ENCODE data around the gene FNDC3A.

The FNDC3A gene

GRCh38 chr13:48939728-48940127 is 36.0 kb upstream of the FNDC3A start:
- TF ChIP-seq CTCF (IDR thresholded peaks at IDR 0.05; ENCODE audit: low read depth, low read length) = no peak
- no peak for TF ChIP-seq MYC (IDR thresholded peaks at IDR 0.05; ENCODE audit: low read depth, low read length)
- TF ChIP-seq POLR2A (IDR thresholded peaks at IDR 0.05; ENCODE audit: extremely low read depth, insufficient read length) = no peak
- TF ChIP-seq, protein P1, sequence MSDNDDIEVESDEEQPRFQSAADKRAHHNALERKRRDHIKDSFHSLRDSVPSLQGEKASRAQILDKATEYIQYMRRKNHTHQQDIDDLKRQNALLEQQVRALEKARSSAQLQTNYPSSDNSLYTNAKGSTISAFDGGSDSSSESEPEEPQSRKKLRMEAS (IDR thresholded peaks at IDR 0.05; ENCODE audit: low read depth, low read length) = no peak
- no peak for DNase-seq (ENCODE audit: low read depth)
- H3K4me3 ChIP-seq (ENCODE audit: low read depth, low read length) = no peak overlapping the region

DNA sequence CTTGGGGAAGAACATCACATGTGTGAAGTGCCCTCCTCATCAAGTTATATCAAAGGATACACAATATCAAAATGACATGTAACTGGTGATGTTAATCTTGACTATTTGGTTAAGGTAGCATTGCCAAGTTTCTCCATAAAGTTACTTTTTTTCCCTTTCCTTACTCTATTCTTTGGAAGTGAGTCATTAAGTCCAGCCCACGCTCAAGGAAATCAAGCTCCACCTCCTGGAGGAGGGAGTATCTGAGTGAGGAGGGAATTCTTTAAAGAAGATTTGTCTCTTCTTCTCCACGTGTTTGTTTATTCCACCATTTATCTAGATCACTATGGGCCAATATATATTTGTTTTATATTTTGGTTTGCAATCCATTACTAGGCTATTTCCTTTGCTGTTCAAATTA is 33.6 kb upstream of the FNDC3A start:
- no peak overlapping the region for H3K4me3 ChIP-seq (ENCODE audit: low read depth, low read length)
- no peak for TF ChIP-seq POLR2A (IDR thresholded peaks at IDR 0.05; ENCODE audit: extremely low read depth, insufficient read length)
- no peak for TF ChIP-seq MYC (IDR thresholded peaks at IDR 0.05; ENCODE audit: low read depth, low read length)
- TF ChIP-seq, protein P1 (IDR thresholded peaks at IDR 0.05; ENCODE audit: low read depth, low read length) = no peak
- TF ChIP-seq CTCF (IDR thresholded peaks at IDR 0.05; ENCODE audit: low read depth, low read length) = no peak
- DNase-seq (ENCODE audit: low read depth) = no peak

DNA sequence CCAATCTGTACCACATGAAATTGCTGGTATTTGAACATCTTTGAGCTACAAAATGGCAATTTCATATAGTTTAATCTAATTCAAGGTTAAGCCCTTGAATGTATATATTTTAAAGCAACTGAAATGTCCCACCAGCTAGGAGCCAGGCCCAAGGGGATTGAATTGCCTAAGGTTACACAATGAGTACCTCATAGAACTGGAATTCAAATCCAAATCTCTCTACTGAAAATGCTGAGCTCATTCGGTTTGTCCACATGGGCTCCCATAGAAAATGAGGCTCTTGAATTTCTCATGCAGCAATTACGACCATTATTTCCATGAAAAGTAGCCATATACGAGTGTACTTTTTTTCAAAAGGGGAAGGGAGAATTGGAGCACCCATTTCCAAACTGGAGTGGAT is 31.5 kb upstream of the FNDC3A start:
- no peak overlapping the region for H3K4me3 ChIP-seq (ENCODE audit: low read depth, low read length)
- TF ChIP-seq, protein P1 (IDR thresholded peaks at IDR 0.05; ENCODE audit: low read depth, low read length) = no peak
- TF ChIP-seq MYC (IDR thresholded peaks at IDR 0.05; ENCODE audit: low read depth, low read length) (no peak), CTCF (IDR thresholded peaks at IDR 0.05; ENCODE audit: low read depth, low read length) (no peak), POLR2A (IDR thresholded peaks at IDR 0.05; ENCODE audit: extremely low read depth, insufficient read length) (no peak)
- peak; percentile 4 for DNase-seq (ENCODE audit: low read depth)

- no peak overlapping the region for H3K4me3 ChIP-seq (ENCODE audit: low read depth, low read length)
- no peak for TF ChIP-seq POLR2A (IDR thresholded peaks at IDR 0.05; ENCODE audit: extremely low read depth, insufficient read length)
- TF ChIP-seq MYC (IDR thresholded peaks at IDR 0.05; ENCODE audit: low read depth, low read length) = no peak
- no peak for TF ChIP-seq CTCF (IDR thresholded peaks at IDR 0.05; ENCODE audit: low read depth, low read length)
- TF ChIP-seq, protein P1 (IDR thresholded peaks at IDR 0.05; ENCODE audit: low read depth, low read length) = no peak
- DNase-seq (ENCODE audit: low read depth) = no peak
These were observed 30.1 kb upstream of the FNDC3A start for GRCh38 chr13:48945626-48946025.

DNA sequence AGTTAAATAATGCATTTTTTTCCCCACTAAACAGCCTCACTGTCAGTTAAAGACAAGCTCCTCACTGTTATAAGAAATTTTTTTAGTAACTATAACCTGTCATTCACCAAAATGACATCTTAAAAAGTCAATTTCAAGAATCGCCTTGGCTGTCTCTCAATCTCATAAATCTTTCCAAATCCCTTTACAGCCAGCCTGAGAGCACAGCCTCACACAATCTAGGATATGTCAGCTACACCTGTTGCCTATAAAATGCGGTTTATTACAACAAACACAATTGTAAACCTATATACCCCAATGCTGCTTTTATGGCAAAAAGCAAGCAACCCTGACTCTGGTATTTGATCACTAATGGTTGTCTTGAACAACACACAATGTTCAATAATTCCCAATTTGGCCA is 29.5 kb upstream of the FNDC3A start:
- no peak for DNase-seq (ENCODE audit: low read depth)
- H3K4me3 ChIP-seq (ENCODE audit: low read depth, low read length) = no peak overlapping the region
- TF ChIP-seq, protein P1 (IDR thresholded peaks at IDR 0.05; ENCODE audit: low read depth, low read length) = no peak
- TF ChIP-seq MYC (IDR thresholded peaks at IDR 0.05; ENCODE audit: low read depth, low read length) (no peak), CTCF (IDR thresholded peaks at IDR 0.05; ENCODE audit: low read depth, low read length) (no peak), POLR2A (IDR thresholded peaks at IDR 0.05; ENCODE audit: extremely low read depth, insufficient read length) (no peak)

Measured in NB4 (cell line).